ENCODE measurements around the gene KRTAP4-7.
"Not testable (repeated sequence)": the region's sequence is repeated elsewhere in the genome, so short reads cannot be mapped to it uniquely, and the experiment has no call there.

KRTAP4-7 gene

GRCh38 chr17:41065829-41066624 is 17.9 kb upstream of the KRTAP4-7 start, which contains the start of gene KRTAP2-4:
KRTAP2-4 (minus strand) TSS chr17:41065879; CDS start chr17:41065845, 34 bp downstream.
- no peak for DNase-seq

- no peak for DNase-seq
Observed at GRCh38 chr17:41067281-41067680, 16.7 kb upstream of the KRTAP4-7 start.

GRCh38 chr17:41069031-41069430 is 14.9 kb upstream of the KRTAP4-7 start:
- no peak for DNase-seq

- no peak for DNase-seq
Observed at GRCh38 chr17:41071606-41072360, 12.2 kb upstream of the KRTAP4-7 start.

GRCh38 chr17:41073676-41074075 is 10.3 kb upstream of the KRTAP4-7 start:
- DNase-seq = no peak

GRCh38 chr17:41076788-41077187 is 7.2 kb upstream of the KRTAP4-7 start:
- DNase-seq = no peak

DNA sequence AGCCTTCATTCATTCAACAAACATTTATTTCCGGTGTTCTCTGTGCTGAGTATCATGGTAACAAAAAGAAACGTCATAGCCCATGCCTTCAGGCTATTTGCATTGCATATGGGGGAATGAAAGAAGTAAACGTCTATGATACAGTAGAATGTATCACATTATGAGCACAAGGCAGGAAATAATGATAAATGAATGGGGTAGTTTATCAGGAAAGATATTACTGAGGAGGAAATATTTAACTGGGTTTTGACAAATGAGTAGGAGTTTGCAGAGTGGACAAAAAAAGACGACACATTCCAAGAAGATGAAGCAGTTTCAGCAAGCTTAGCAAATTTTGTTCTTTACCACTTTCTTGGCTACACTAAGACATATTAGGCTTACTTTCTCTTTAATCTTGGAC is 1.3 kb upstream of the KRTAP4-7 start:
- no peak for DNase-seq

- DNase-seq = not testable (repeated sequence)
Observed at GRCh38 chr17:41083427-41083826, 523 bp upstream of the KRTAP4-7 start.

GRCh38 chr17:41088760-41089352 is 4.9 kb downstream of the KRTAP4-7 start:
- not testable (repeated sequence) for DNase-seq

DNA sequence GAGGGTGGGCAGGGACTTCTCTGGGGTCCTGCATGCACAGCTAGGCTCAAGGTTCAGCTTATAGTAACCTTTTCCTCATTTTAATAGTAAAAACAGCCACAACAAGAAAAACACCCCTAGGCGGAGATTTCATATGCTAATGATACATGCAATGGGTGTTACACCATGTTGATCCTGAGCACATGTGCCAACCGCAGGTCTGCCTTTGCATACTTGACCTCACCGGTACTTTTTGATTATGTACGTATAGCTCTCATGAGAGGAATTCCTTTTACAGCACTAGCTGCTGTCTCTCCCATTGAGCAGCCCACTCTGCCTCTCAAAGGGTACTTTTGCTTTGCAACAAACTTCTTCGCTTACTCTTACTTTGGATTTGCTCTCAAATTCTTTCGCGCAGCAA is 12.1 kb downstream of the KRTAP4-7 start:
- no peak for DNase-seq

DNA sequence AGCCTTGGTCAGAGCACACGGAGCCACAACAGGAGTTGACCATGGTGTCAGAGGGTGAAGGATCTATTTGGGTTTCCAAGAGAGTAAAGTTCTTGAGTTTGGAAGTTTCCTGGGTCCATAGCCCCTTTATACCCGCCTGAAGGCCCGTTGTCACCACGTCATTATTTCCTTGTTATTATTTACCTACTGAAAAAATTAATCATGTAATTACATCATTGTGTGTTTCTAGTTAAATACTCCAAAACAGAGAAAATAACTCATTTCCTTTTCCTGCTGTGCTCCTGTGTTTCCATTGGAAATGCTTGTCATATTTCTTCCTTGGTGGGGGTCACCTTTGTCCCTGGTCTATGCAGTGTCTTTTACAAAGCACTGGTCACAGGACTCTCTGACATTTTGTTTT is 14.1 kb downstream of the KRTAP4-7 start, which contains the start of gene KRTAP4-8:
Gene KRTAP4-8, minus strand, starts transcription at position 101 of the 400 bp plus-strand sequence. Its CDS starts 58 bp downstream, at position 43.
- DNase-seq = no peak

DNA sequence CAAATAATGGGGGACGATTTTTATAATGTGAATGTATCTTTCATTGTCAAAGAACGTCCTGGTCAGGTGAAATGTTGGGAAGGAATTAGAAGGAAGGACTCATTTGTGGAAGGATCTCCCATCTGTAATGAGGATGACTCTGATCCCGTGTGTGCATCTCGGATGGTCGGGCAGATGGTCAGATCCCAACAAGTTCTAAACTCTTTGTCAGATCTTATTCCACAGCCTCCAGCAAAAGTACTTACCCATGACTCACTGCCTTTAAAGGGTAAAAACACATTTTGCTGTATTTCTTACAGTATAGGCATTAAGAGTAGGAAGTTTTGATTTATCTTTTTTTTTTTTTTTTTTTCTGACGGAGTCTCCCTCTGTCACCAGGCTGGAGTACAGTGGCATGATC is 14.5 kb downstream of the KRTAP4-7 start:
- DNase-seq = no peak

DNA sequence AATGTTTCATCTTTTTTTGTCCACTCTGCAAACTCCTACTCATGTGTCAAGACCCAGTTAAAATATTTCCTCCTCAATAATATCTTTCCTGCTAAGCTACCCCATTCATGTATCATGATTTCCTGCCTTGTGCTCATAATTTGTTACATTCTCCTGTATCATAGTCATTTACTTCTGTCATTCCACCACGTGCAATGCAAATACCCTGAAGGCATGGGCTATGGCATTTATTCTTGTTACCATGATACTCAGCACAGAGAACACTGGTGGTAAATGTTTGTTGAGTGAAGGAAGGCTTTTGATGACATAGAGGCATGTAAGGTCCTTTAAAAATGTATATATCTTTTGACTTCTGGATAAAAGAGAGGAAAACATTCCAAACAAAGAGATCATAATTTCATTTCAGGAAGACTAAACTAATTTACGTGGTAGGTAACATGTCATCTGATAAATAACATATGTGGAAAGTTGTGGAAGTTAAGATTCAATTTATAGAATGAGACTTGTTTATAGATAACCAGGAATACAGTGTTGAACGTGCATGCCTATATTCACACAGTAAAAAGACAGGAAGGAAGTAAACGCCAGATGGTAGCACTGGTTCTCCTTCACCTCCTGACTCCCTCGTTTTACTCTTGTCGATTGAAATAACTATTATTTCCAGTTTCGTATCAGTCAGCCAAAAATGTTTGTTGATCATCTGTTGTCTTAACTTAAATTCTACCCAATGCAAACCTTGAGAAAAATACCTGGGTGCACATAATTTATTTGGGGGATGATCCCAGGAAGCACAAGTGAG is 15.9 kb downstream of the KRTAP4-7 start:
- not testable (repeated sequence) for DNase-seq

DNA sequence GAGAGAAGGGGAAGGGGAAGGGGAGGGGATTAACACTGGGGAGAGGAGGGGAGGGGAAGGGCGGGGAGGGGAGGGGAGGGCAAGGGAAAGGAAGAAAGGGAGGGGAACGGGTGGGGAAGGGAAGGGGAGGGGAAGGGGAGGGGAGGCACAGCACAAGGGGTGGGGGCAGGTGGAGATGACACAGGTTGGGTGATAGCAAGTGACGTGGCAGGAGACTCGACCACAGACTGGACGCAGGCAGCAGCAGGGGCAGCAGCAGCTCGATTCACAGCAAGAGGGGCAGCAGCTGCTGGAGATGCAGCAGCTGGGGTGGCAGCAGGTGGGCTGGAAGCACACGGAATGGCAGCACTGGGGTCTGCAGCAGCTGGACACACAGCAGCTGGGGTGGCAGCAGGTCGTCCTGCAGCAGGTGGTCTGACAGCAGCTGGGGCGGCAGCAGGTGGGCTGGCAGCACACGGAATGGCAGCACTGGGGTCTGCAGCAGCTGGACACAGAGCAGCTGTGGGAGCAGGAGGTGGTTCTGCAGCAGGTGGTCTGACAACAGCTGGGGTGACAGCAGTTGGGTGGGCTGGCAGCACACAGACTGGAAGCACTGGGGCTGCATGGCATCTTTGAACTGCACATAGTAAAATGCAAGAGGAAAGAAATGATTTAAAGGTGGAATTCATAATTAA is 17.8 kb downstream of the KRTAP4-7 start, which contains the start of gene KRTAP4-16:
Gene KRTAP4-16, minus strand, starts transcription at position 624 of the 674 bp plus-strand sequence. Its CDS starts 0 bp downstream, at position 624.
- DNase-seq = no peak

DNA sequence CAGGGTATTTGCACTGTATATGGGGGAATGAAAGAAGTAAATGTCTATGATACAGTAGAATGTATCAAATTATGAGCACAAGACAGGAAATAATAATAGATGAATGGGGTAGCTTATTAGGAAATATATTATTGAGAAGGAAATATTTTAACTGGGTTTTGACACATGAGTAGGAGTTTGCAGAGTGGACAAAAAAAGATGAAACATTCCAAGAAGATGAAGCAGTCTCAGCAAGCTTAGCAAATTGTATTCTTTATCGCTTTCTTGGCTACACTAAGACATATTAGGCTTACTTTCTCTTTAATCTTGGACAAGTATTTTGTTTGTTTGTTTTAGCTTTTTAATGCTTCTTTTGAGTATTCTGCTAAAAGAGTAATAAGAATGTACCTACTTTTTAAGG is 19.9 kb downstream of the KRTAP4-7 start:
- no peak for DNase-seq

DNA sequence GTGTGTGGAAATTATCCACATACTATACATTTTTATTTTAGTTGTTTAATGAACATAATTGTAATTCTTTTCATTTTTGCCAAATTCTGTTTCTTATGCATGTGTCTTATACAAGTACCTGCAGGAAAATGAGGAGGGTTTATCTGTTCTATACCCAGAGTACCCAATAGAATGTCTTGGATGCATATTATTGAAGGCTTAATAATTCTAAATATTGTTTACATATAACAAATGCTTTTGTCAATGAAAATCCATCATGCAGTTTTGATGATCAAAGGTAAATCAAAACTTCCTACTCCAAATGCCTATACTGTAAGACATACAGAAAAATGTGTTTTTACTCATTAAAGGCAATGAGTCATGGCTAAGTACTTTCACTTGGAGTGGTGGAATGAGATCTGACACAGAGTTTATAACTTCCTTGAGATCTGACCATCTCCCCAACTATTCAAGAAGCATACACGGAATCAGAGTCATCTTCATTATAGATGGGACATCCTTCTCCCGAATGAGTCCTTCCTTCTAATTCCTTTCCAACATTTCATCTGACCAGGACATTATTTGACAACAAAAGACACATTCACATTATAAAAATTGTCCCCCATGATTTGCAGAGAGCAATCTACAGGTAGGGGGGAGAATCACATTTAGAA is 20.6 kb downstream of the KRTAP4-7 start:
- DNase-seq = not testable (repeated sequence)

DNA sequence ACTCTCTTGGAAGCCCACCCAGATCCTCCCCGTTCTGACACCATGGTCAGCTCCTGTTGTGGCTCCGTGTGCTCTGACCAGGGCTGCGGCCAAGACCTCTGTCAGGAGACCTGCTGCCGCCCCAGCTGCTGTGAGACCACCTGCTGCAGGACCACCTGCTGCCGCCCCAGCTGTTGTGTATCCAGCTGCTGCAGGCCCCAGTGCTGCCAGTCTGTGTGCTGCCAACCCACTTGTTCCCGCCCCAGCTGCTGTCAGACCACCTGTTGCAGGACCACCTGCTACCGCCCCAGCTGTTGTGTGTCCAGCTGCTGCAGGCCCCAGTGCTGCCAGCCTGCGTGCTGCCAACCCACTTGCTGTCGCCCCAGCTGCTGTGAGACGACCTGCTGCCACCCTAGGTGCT is 21.4 kb downstream of the KRTAP4-7 start, which contains the start of gene KRTAP4-9:
Gene KRTAP4-9, plus strand, starts transcription at position 43 of the 400 bp plus-strand sequence. Its CDS starts 0 bp downstream, at position 43.
- not testable (repeated sequence) for DNase-seq

DNA sequence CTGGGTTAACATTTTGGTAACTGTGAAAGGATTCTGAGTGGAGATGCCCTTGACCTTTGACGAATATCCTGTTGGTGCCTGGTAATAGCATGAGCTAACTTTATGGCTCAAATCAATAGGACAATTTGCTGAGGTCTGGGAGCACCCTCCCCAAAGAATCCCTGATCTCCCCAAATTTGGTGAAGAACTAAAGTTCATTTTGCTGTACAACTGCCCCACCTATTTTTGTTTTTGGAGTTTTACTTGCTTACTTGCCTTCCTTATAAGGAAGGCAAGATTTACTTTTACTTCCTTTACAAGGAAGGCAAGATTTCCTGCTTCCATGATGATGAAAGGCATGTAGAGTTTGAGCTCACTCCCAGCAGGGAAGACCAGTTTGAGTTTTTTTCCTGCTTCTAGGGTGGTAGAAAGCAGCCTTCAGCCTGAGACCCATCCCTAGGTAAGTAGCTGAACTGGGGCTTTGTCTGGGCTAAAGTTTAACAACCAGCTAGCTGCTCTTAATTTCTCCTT is 24.0 kb downstream of the KRTAP4-7 start:
- no peak for DNase-seq

GRCh38 chr17:41108728-41109386 is 24.9 kb downstream of the KRTAP4-7 start:
- DNase-seq = not testable (repeated sequence)

Measured in T-helper 9 cell (primary cell).